Measurements from ENCODE around the gene PSMD9.

The PSMD9 gene

GRCh38 chr12:121957861-121958515, 69.4 kb downstream of the PSMD9 start:
- DNase-seq = no peak

- DNase-seq = no peak
Observed at GRCh38 chr12:121958541-121959240, 70.1 kb downstream of the PSMD9 start.

GRCh38 chr12:121960541-121960940, 72.0 kb downstream of the PSMD9 start:
- DNase-seq = no peak

- DNase-seq = no peak
Observed at GRCh38 chr12:121961195-121961879, 72.7 kb downstream of the PSMD9 start.

- no peak for DNase-seq
Observed at GRCh38 chr12:121963341-121964018, 74.9 kb downstream of the PSMD9 start.

GRCh38 chr12:121964813-121965643, 76.4 kb downstream of the PSMD9 start:
- DNase-seq = no peak

- no peak for DNase-seq
Observed at GRCh38 chr12:121966959-121967358, 78.4 kb downstream of the PSMD9 start.

Measured in GDM1 (cell line).